Stimulated activated CD4-positive, alpha-beta T cell treated with anti-CD3 and anti-CD28 coated beads, Interleukin-4, amount 100 ng/mL, for 24 hours (primary cell): Measurements from ENCODE around the gene PDE7B.

Experiments
- DNase-seq: peaks from one replicate; pipeline ENCODE4 v3.0.0-alpha.2; 2020

The PDE7B gene

DNA sequence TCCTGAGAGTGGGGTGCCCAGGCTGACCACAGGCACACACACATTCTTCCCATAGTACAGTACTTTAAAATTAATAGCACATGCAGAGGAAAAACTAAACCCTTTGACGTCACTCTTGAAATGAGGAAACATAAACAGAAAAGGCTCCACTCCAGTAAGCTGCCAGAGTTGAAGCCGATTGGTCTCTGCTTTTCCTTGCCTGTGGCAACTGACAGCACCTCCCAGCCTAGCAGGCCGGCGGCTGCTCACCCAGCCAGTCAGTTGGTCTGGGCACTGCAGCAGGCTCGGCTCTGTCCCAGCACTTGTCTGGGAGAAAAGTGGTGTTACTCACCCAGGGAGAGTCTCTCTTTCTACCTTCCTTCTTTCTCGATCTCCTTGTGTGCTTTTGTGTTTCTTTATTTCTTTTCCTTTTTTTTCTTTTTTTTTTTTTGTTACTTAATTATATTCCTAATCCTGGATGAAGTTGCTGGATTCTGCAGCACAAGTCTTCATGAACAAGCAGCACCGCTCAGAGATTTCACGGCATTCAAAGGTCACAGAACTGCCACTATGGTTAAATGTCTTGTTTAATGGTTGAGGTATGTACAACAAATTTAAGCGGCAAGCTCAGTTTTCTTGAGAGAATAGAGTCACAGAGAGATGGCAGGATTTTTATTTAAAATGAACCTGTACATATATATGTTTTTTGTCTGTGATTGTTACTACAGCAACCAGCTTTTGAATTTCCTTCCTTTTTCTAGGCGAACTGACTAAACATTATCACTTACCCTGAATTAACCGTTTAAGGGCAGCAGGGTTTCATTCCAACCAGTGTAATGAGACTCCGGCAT lies at the start of gene PDE7B:
Gene PDE7B (plus strand): TSS at position 260 of the 830 bp plus-strand sequence.
- peak; percentile 22 for DNase-seq

DNA sequence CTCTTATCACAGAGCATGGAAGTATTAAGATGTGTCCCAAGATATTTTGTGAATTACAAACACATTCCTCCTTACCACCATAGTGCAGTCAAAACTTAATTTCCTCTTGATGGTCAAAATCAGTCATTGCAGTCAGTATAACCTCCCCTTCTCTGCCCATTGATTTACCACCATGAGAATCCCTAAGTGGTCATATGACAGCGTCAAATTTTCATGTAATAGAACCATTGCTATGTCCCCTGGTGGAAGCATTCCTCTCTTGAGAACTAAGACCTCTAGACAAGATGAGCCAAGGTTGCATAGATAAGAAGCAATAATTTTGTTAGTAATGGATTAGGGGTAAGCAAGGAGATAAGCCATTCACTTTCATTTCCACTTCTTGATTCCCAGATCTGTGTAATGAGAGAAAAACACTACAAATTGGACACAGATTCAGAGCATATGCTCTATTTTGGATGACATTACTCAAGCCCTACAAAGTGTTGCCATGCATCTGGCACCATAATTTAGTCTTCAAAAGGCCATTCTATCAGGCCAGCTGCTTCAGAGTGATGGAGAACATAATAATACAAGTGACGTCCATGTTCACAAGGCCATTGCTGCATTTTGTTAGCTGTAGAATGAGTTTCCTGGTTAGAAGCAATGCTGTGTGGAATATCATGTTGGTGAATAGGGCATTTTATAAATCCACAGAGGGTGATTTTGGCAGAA lies 49.6 kb upstream of the PDE7B start:
- no peak for DNase-seq

DNA sequence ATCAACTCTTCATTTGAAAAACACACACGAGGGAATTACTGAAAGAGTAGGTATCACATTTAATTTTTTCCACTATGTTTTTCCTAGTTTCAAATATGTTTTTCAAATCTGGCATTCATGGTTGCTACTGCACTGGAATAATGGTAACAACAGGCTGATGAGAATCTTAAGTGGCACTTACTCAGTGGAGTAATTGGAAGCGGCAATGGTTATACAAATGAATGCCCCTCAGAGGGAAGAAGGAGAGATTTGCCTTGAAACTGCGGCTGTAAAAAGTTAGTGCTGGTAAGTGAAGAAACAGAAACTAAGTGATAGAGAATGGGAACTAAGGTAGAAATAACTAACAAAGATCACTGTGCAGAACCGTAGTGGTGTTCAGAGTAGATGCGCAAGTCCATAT lies 41.0 kb upstream of the PDE7B start:
- no peak for DNase-seq

DNA sequence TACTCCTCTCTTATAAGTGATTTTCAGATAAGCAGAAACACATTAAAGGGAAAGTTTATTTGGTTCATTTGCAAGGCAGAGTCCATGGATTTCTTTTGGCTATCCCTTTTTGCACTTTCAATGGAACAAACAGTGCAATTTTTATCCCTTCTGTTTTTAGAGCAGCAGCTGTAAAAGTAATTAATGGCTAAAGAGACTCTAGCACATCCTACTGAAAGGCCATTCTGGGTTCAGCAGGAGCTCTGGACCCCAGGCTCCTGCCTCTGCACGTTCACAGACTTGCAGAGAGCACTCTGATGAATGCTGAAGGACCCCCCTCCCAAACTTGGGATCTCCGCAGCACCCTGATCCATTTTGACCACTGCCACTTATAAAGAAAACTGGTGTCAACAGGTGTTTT lies 40.3 kb upstream of the PDE7B start:
- no peak for DNase-seq

DNA sequence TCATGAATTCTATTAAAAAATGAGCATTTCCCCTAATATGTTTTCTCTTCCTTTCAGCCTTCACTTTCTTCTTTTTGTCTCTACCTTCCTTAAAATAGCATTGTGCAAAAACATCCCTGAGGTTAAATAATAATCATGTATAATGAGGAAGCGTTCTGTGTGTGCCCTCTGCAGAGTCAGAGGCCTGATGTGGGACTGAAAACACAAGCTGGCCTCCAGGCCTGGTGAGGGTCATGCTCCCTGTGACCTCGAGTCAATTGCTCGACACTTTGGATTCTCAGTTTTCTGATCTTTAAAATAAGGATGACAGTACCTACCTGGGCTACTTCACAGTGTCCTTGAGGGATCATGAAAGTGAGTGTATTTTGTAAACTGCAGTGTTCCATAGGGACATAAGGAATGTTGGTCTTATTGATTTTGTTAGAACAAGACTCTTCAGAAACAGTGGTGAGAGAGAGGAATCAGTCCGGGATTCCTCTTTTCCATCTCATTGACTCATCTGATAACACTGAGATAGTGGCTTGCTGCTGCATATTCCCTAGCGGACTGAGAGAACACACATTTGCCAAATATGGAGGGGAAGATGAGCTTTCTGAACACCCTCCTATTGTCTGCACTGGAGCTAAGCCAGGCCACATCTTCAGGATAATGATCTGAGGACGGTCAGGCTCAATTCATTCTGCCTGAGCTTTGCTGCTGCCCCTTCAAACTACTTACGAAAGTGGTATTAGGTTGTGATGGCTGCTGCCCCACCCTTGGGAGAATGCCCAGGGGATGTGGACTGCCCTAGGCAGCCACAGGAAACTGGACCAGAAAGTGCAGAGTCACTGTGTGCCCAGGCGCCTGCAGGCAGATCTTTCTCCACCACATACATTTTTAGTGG lies 39.6 kb upstream of the PDE7B start:
- no peak for DNase-seq

DNA sequence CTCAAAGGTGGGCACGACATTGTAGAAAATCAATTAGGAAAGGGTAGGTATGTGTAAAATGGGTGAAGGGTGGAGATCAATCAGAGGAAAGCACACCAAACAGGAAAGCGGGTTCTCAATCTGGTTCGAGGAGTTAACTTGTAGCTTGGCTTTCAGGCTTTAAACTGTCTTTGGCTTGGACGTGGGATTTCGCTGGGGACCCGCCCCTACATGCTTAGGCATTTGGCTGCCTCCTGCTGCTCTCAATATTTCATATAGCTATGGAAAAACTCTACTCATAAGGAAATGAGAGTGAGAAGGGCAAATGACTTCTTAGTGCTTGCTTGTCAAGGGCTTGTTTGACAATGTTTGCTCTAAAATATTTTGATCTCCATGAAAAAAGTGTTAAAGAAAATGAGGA lies 38.1 kb upstream of the PDE7B start:
- no peak for DNase-seq

DNA sequence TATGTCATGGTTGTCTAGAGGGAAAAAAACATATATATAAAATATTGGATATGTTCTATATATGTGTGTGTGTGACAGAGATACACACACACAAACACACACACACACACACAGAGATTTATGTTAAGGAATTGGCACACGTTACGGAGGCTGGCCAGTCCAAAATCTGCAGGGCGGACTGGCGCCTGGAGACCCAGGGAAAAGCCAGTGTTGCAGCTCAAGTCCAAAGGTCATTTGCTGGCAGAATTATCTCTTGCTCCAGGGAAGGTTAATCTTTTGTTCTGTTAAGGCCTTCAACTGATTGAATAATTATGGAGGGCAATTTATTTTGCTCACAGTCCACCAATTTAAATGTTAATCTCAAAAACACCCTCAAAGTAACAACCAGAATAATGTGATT lies 37.5 kb upstream of the PDE7B start:
- no peak for DNase-seq

DNA sequence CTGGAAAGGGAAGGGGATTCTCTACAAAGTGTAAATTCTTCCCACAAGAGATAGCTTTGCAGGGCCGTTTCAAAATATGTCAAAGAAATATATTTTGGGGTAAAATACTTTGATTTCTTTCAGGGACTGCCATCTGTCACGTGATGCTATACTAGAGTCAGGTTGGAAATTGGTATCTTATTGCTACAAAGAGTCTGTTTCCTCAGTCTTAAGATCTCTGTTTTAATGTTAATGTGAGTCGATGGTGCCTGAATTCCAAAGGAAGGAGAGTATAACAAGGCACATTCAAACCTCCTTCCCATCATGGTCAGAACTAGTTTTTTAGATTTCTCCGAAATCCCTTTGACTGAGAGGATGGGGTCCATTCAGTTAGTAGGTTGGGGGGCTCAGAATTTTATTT lies 36.3 kb upstream of the PDE7B start:
- no peak for DNase-seq

DNA sequence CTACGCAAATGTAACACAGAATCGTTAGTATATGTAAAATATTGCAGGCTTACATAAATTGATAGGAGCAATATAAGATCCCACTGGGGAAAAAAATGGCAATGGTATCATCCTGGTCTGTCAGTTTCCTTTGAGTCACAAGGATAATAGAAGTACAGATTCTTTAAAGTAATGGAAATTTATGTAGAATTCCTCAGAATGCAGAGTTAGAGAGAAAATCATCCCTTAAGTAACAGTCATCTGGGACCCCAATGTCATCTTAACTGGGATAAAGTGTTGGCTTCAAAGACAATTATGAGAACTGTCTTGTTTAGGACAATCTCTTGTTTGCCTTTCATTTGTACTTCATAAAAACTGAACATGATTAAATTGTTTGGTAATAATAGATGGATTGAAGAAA lies 34.5 kb upstream of the PDE7B start:
- DNase-seq: no peak

DNA sequence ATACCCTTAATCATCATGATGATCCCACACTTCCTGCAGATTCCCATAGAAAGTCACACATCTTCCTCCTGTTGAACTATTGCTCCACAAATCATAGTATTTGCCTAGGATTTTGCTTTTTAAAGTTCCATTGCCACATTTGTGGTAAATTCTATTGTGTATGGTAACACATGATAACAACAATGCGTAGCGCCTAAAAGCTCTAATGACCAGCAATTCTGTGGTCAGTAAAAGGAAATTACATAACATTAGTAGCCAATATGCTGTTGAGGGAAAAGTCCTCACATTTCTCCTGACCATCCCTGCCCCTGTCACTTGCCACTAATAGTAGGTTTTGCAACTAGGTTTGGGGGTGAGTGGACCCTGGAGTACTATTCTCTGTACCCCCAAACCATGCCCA lies 31.8 kb upstream of the PDE7B start:
- no peak for DNase-seq

DNA sequence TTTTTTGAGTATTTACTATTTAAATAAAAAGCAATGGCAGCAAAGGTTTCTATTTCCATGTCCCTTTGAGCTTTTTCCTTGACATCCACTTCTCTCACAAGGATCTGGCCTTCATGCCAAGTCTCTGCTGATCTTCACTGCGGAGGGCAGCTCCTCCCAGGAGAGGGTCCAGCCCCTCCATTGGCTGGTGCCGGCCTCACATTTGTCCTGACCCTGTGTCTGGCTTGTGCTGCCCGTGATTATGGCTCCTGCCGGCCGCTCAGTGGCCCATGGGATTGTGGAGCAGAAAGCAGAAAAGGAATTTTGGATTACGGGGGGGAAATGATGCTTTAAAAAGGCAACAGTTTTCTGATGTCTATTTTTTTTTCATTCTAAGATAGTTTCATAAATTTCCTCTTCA lies 31.2 kb upstream of the PDE7B start:
- DNase-seq: no peak

DNA sequence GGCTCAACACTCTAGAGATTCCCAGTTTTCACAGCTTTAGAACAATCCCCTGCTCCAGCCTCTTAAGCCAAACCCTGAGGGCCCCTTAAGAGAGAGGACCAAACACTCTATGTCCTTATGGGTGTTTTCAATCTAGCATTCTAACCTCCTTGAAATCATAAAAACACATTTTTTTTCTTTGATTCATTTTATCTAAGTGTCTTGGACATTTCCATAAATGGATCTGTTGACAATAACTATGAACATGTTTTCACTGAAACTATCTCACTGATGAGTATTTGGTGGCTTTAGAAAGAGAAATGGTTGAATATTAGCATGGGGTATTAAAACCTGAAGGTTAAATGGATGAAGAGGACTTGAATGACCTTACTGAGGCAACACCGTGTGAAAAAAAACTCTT lies 27.6 kb upstream of the PDE7B start:
- DNase-seq: no peak

DNA sequence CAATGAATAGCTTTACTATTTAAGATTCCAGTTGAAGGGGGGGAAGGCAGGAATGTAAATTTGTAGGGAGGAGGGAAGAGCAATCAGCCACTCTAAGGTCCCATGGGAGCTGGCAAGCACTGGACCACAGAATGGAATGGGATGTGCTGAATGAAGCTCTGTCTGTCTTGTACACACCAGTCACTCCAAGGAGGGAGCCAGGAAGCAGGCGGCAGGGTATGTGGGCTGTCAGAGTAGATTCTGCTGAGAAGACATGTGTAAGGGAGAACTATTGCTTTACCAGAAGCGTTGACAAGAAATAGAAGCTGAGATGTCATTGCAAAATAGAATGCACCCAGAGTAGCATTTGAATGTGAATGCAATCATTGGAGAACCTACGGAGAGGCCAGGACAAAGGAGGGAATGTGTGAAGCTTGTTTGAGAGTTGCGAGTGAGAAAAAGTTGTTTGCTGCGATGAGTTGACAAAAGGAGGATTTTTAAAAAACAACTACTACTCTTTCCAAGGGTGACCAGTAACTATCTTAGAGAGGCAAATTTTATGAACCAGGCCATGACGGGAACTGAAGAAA lies 25.2 kb upstream of the PDE7B start:
- DNase-seq: no peak

DNA sequence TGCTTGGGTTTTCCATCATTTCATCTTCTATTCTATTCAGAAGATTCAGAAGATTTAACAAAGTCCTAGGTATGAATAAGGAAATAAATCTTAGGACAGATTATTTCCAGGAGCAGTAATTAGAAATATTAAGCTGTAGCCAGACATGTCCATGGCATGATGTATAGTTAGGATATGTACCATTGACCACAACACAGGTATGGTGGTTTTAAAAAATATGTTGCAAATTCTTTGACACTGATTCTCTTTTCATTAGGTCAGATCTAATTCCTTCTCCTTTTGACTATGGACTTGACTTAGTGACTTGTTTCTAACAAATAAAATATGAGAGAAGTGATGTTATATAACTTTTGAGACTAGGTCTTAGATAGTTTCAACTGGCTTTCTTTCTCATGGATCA lies 23.5 kb upstream of the PDE7B start:
- no peak for DNase-seq

DNA sequence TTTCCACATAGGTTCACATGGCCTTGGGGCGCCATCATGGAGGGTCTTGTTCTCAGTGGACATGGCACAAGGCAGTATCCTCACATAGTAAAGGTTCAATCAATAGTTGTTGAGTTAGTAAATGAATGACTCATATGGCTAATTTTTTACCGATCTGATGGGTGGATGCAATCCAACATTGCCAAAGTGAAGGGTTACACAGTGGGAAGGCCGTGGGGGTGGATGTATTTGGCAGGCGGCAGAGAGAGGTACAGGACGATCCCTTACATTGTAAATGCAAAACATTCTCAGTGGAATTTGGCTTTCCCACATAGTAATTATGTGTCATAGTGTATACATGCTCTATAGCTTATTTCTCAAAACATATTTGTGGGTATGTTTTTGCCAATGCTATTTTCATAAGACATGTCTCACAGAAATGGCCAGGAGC lies 21.0 kb upstream of the PDE7B start:
- DNase-seq: no peak

DNA sequence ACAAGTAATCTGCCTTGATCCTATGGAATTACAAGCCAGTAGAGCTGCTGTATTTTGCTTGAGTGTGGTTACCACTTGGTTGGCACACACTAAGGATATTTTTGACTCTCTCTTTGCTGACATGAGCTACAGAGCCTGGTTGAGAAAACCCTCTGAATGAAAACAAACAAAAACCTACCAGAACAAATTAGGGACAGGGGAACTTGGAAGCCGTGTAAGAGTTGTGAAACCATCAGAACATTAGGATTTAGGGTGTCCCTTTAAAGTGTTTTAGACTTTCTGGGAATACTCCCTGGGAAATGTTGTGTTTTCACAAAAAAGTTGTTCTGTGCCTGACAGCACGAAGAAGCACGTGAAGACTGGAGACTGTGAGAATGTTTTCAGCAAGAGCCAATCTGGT lies 20.5 kb upstream of the PDE7B start:
- no peak for DNase-seq

DNA sequence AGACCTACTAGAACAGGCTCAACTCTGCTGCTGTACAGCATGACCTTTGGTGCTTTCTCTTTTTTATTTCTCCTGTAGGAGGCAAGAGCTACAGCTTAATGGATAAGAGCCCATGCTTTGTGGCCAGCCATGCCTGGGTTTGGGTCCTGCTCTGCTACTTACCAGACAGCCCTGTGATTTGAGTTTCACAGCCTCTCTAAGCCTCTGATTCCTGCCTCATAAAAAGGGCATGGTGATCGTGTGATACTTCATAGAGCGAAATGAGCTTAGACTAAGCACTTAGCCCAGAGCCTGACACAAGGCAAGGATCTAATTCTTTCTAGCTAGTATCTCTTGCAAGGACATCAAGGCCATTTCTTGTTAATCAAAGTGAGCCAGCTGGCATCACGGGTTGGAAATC lies 19.3 kb upstream of the PDE7B start:
- no peak for DNase-seq

DNA sequence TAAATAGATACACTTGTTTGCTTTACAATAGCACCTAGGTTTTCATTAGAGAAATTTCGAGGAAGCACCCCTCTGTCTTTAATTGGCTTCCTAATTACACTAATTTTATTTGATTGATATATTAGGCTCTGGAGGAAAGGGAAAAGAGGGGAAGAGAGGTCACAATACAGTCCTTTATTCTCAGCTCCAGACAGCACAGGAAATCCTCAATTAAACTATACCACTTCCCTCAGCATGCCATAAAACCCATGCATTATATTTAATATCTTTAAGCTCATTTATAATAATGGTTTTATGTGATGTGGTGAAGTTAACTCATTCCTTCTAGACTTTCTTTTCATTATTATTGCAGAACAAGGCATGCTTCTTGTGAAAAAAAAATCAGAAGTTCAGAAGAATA lies 17.7 kb upstream of the PDE7B start:
- DNase-seq: no peak

DNA sequence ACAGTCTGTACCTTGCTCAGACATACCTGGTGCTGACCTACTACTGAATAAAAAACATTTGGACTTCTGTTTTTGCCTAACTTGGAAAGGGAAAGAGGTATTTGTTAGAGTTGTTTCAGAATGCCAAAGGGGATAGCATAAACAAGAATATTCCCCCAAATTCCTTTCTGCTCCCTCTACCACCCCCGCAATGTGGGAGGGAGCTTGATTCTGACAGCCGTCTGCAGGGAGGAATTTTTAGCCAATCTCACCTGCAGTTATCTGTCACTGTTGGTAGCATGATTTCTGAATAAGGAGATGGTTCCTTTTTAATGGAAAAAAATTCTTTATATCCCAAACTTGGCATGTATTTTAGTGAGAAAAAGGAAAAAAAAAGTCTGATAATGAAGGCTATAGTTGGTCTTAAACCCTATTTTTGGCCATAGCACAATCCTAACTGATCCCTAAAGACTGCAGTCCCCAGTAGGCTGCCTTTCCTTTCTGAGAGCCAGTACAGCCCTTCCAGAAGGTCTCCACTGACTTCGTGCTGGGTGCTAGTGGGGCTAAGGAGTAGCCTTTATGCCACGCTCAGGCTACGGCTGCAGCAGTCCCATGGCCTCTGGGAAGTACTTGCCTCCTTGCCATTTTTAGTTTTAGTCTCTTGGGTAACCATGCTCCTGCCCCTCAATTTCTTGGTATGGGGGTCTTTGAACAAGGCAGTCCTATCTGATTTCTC lies 13.6 kb upstream of the PDE7B start:
- DNase-seq: no peak

DNA sequence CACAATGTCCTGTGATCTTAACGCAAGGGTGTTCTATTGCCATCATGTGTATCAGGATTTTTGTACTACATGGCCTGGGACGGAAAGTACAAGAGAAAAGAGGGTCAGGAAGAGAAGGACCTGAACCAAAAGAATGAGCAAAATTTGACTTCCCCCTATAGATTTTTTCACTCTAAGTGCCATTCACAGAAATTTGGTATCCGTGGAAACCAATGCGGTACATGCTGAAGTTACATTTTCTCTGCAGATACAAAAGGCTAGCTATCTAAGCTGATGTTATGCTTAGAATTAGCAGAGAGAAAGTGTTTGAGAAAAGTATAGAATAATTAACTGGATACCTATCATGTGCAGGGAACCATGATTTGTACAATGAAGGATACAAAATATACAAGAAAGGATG lies 12.4 kb upstream of the PDE7B start:
- DNase-seq: no peak

DNA sequence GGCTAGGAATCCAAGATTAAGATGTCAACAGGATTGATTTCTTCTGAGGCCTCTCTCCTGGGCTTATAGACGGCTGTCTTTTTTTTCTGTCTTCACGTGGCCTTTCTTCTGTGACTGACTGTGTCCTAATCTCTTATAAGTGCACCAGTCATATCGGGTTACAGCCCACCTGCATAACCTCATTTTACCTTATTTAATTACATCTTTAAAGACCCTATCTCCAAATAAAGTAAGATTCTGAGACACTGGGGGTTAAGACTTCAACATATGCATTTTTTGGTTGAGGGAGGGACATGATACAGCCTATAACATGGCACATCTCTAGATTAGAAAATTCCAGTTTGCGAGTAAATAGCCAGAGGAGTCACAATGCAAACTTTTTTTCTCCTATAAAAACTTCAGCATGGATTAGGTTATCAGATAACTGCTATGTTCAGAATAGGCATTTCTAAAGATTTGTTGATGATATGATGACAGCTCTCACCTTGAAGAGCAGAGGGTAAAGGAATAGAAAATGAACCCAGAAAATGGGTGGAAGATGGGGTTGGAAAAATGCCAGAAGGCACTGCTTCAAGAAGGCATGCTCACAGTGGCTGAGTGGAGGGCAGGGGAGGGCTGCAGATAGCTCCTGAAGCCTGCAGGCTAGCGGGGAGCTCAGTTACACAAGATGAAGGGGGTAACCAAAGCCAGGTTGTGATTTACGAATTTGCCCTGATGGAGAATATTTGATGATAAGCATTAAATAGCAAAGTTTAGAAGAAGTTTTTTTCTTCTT lies 8.7 kb upstream of the PDE7B start:
- no peak for DNase-seq

DNA sequence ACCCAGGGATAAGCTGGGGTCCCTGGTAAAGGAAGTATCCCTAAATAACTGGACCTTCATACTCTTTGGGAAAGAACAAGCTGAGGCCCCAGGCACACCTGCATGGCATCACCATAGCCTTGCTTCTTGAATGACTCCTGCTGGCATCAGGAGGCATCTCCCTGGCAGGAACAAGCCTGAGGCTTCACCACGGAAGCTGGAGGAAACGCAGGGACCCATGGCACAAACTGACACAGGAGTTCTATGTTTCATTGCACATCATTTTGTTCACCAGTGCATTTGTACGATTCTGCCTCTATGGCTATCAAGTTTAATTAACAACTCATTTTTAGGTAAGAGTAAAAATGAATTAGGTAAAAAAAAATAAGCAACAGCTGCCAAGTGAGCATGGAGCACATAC lies 619 bp upstream of the PDE7B start:
- no peak for DNase-seq
